Chondrocyte (in vitro differentiated cells): ENCODE measurements around the gene ASPRV1. TPM values are rescaled to one million over a fixed set of nuclear protein-coding genes. Genes with fewer than 3 reads are reported as not detected.
"Not testable (repeated sequence)": the region's sequence is repeated elsewhere in the genome, so short reads cannot be mapped to it uniquely, and the experiment has no call there.

ENCODE experiments used
- DNase-seq: peaks from one replicate; pipeline ENCODE4 v3.0.0; 2021; ENCODE audit warnings: mixed read lengths, low spot score
- H3K27ac Mint-ChIP-seq: one replicate; pipeline ENCODE4 v1.8.0; 2021; ENCODE audit warnings: mild to moderate bottlenecking, moderate library complexity, mixed read lengths; ENCODE audit not compliant: unreplicated experiment
- H3K27me3 Mint-ChIP-seq: 2 replicates; pipeline ENCODE4 v1.8.0; 2021; ENCODE audit warnings: low read depth, mixed read lengths
- H3K36me3 Mint-ChIP-seq: 2 replicates; pipeline ENCODE4 v1.8.0; 2021; ENCODE audit warnings: low read depth, mixed read lengths
- H3K4me1 Mint-ChIP-seq: 2 replicates; pipeline ENCODE4 v1.8.0; 2021; ENCODE audit warnings: low read depth, mild to moderate bottlenecking, mixed read lengths
- H3K4me3 Mint-ChIP-seq: one replicate; pipeline ENCODE4 v1.8.0; 2021; ENCODE audit warnings: mild to moderate bottlenecking, moderate library complexity, mixed read lengths; ENCODE audit not compliant: unreplicated experiment
- H3K9me3 Mint-ChIP-seq: 2 replicates; pipeline ENCODE4 v1.8.0; 2021; ENCODE audit warnings: low read depth, mixed read lengths
- CTCF ChIP-seq: fragments of 200-600 bp; sonication (generic); IDR thresholded peaks from 2 replicates; pipeline ENCODE4 v1.5.0; 2021; ENCODE audit warnings: antibody characterized with exemption, mild to moderate bottlenecking, moderate library complexity
- total RNA-seq: library from RNA; stranded (reverse); gene quantifications from 3 replicates; pipeline ENCODE4 v1.2.1, GENCODE V29; 2021

Gene ASPRV1
- total RNA-seq, 1 donor from 2014 or later = 0.35 TPM

GRCh38 chr2:69952336-69953115 lies 8.9 kb downstream of the ASPRV1 start:
- Mint-ChIP-seq H3K27me3 (peaks cover 19% of the 10 kb centered on the region), H3K36me3 (no peaks in the 10 kb centered on the region), H3K9me3 (no peaks in the 10 kb centered on the region), H3K4me3 (no peak overlapping the region), H3K4me1 (no peaks in the 10 kb centered on the region), H3K27ac (no peak overlapping the region)
- no peak for TF ChIP-seq CTCF
- DNase-seq = no peak

GRCh38 chr2:69950671-69951070 lies 10.8 kb downstream of the ASPRV1 start:
- not testable (repeated sequence) for H3K36me3 Mint-ChIP-seq, H3K27ac Mint-ChIP-seq, H3K9me3 Mint-ChIP-seq, H3K4me3 Mint-ChIP-seq, H3K27me3 Mint-ChIP-seq, DNase-seq
- peaks cover 13% of the 10 kb centered on the region for H3K4me1 Mint-ChIP-seq

- Mint-ChIP-seq H3K4me3 (no peak overlapping the region), H3K27ac (no peak overlapping the region), H3K9me3 (no peaks in the 10 kb centered on the region), H3K4me1 (peaks cover 17% of the 10 kb centered on the region), H3K36me3 (no peaks in the 10 kb centered on the region), H3K27me3 (no peaks in the 10 kb centered on the region)
- DNase-seq = no peak
- TF ChIP-seq CTCF = no peak
Observed at GRCh38 chr2:69950241-69950640, 11.2 kb downstream of the ASPRV1 start.

GRCh38 chr2:69948963-69949645 lies 12.3 kb downstream of the ASPRV1 start:
- no peaks in the 10 kb centered on the region for H3K27me3 Mint-ChIP-seq
- no peak for TF ChIP-seq CTCF
- H3K9me3 Mint-ChIP-seq = no peaks in the 10 kb centered on the region
- no peak overlapping the region for H3K27ac Mint-ChIP-seq
- no peak overlapping the region for H3K4me3 Mint-ChIP-seq
- H3K4me1 Mint-ChIP-seq = peaks cover 21% of the 10 kb centered on the region
- no peak for DNase-seq
- H3K36me3 Mint-ChIP-seq = no peaks in the 10 kb centered on the region

GRCh38 chr2:69948032-69948962 lies 13.1 kb downstream of the ASPRV1 start:
- H3K27me3 Mint-ChIP-seq = no peaks in the 10 kb centered on the region
- H3K4me3 Mint-ChIP-seq = no peak overlapping the region
- H3K27ac Mint-ChIP-seq = no peak overlapping the region
- peaks cover 21% of the 10 kb centered on the region for H3K4me1 Mint-ChIP-seq
- no peak for DNase-seq
- peaks cover 1% of the 10 kb centered on the region for H3K36me3 Mint-ChIP-seq
- no peak for TF ChIP-seq CTCF
- H3K9me3 Mint-ChIP-seq = no peaks in the 10 kb centered on the region
